GM19023 (cell line): Measurements from ENCODE around the gene FZD4.
"Not testable (repeated sequence)": the region's sequence is repeated elsewhere in the genome, so short reads cannot be mapped to it uniquely, and the experiment has no call there.

Experiments used
- ATAC-seq: cut with Tn5 transposase; IDR thresholded peaks from one replicate; pipeline ENCODE4 v1.9.1; 2021; ENCODE audit warnings: mild to moderate bottlenecking, moderate library complexity; ENCODE audit not compliant: unreplicated experiment

Gene FZD4

GRCh38 chr11:86938203-86938899 is 16.8 kb downstream of the FZD4 start:
- ATAC-seq, result no peak

GRCh38 chr11:86937193-86937806 is 17.9 kb downstream of the FZD4 start:
- not testable (repeated sequence) for ATAC-seq

- no peak for ATAC-seq
These were observed 20.1 kb downstream of the FZD4 start for GRCh38 chr11:86934926-86935579.

- no peak for ATAC-seq
These were observed 20.7 kb downstream of the FZD4 start for GRCh38 chr11:86934582-86934900.

GRCh38 chr11:86933891-86934581 is 21.2 kb downstream of the FZD4 start:
- no peak for ATAC-seq

- ATAC-seq, result no peak
These were observed 22.0 kb downstream of the FZD4 start for GRCh38 chr11:86932924-86933875.

GRCh38 chr11:86932259-86932585 is 23.0 kb downstream of the FZD4 start:
- ATAC-seq, result no peak

GRCh38 chr11:86931548-86932258 is 23.5 kb downstream of the FZD4 start:
- ATAC-seq, result no peak

GRCh38 chr11:86930957-86931547 is 24.1 kb downstream of the FZD4 start:
- no peak for ATAC-seq

- no peak for ATAC-seq
These were observed 28.2 kb downstream of the FZD4 start for GRCh38 chr11:86926975-86927374.

GRCh38 chr11:86923999-86924766 is 31.0 kb downstream of the FZD4 start:
- no peak for ATAC-seq

GRCh38 chr11:86922225-86922624 is 33.0 kb downstream of the FZD4 start:
- no peak for ATAC-seq

GRCh38 chr11:86919557-86920210 is 35.5 kb downstream of the FZD4 start:
- ATAC-seq, result no peak

GRCh38 chr11:86918973-86919372 is 36.2 kb downstream of the FZD4 start:
- ATAC-seq, result no peak

- no peak for ATAC-seq
These were observed 36.7 kb downstream of the FZD4 start for GRCh38 chr11:86918496-86918895.

- ATAC-seq, result no peak
These were observed 37.6 kb downstream of the FZD4 start for GRCh38 chr11:86917589-86917988.

GRCh38 chr11:86916330-86916729 is 38.9 kb downstream of the FZD4 start:
- no peak for ATAC-seq

GRCh38 chr11:86915850-86916249 is 39.3 kb downstream of the FZD4 start:
- ATAC-seq, result not testable (repeated sequence)
